RWPE2 (cell line): ENCODE measurements around the gene CBR4.

Experiments used
- ATAC-seq: fragments of 200-7000 bp; cut with Tn5 transposase; 3 replicates; pipeline ENCODE4 v1.9.1; 2021; ENCODE audit warnings: low read depth
- DNase-seq: peaks from one replicate; pipeline ENCODE4 v3.0.0-alpha.2; 2020; ENCODE audit warnings: low spot score
- H3K27ac ChIP-seq: fragments of 450-650 bp; 2 replicates; pipeline ENCODE4 v1.5.1; 2017; ENCODE audit warnings: mild to moderate bottlenecking; ENCODE audit not compliant: poor library complexity, severe bottlenecking
- H3K27me3 ChIP-seq: fragments of 250-450 bp; sonication (Bioruptor Pico); 2 replicates; pipeline ENCODE4 v1.5.1; 2021; ENCODE audit warnings: mild to moderate bottlenecking, moderate library complexity; ENCODE audit not compliant: insufficient read depth, poor library complexity, severe bottlenecking
- H3K36me3 ChIP-seq: fragments of 250-450 bp; sonication (Bioruptor Pico); 2 replicates; pipeline ENCODE4 v1.5.1; 2020; ENCODE audit warnings: low read depth, mild to moderate bottlenecking, moderate library complexity
- H3K4me1 ChIP-seq: fragments of 250-450 bp; sonication (Bioruptor Pico); 2 replicates; pipeline ENCODE4 v1.5.1; 2021; ENCODE audit warnings: mild to moderate bottlenecking, moderate library complexity; ENCODE audit not compliant: insufficient read depth, poor library complexity, severe bottlenecking
- H3K4me3 ChIP-seq: fragments of 250-450 bp; sonication (Bioruptor Pico); 2 replicates; pipeline ENCODE4 v1.5.1; 2021; ENCODE audit warnings: mild to moderate bottlenecking, moderate library complexity; ENCODE audit not compliant: severe bottlenecking
- H3K9me3 ChIP-seq: fragments of 250-450 bp; sonication (Bioruptor Pico); 2 replicates; pipeline ENCODE4 v1.5.1; 2021; ENCODE audit warnings: mild to moderate bottlenecking, moderate library complexity; ENCODE audit not compliant: severe bottlenecking
- TF ChIP-seq, protein P1 (sequence below): fragments of 450-650 bp; IDR thresholded peaks from one replicate; pipeline ENCODE4 v1.5.1; 2017; ENCODE audit warnings: mild to moderate bottlenecking, moderate library complexity; ENCODE audit not compliant: poor library complexity, severe bottlenecking

The CBR4 gene

GRCh38 chr4:169033660-169034059, 23.6 kb upstream of the CBR4 start:
- no peak overlapping the region for H3K4me3 ChIP-seq
- no peaks in the 10 kb centered on the region; the same call in 1 of the 2 replicates for H3K36me3 ChIP-seq
- H3K9me3 ChIP-seq, result no peaks in the 10 kb centered on the region
- TF ChIP-seq, protein P1, sequence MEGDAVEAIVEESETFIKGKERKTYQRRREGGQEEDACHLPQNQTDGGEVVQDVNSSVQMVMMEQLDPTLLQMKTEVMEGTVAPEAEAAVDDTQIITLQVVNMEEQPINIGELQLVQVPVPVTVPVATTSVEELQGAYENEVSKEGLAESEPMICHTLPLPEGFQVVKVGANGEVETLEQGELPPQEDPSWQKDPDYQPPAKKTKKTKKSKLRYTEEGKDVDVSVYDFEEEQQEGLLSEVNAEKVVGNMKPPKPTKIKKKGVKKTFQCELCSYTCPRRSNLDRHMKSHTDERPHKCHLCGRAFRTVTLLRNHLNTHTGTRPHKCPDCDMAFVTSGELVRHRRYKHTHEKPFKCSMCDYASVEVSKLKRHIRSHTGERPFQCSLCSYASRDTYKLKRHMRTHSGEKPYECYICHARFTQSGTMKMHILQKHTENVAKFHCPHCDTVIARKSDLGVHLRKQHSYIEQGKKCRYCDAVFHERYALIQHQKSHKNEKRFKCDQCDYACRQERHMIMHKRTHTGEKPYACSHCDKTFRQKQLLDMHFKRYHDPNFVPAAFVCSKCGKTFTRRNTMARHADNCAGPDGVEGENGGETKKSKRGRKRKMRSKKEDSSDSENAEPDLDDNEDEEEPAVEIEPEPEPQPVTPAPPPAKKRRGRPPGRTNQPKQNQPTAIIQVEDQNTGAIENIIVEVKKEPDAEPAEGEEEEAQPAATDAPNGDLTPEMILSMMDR, result no peak
- DNase-seq (peak; percentile 74), ATAC-seq (peak; percentile 96)
- no peak overlapping the region for H3K27ac ChIP-seq
- H3K4me1 ChIP-seq, result peaks cover 13% of the 10 kb centered on the region
- no peaks in the 10 kb centered on the region for H3K27me3 ChIP-seq

GRCh38 chr4:169032883-169033645, 23.0 kb upstream of the CBR4 start:
- TF ChIP-seq, protein P1, result no peak
- H3K4me3 ChIP-seq, result no peak overlapping the region
- H3K36me3 ChIP-seq, result no peaks in the 10 kb centered on the region; the same call in 1 of the 2 replicates
- no peak overlapping the region for H3K27ac ChIP-seq
- H3K4me1 ChIP-seq, result peaks cover 13% of the 10 kb centered on the region
- DNase-seq, result no peak
- no peaks in the 10 kb centered on the region for H3K27me3 ChIP-seq
- ATAC-seq, result no peak
- H3K9me3 ChIP-seq, result no peaks in the 10 kb centered on the region

DNA sequence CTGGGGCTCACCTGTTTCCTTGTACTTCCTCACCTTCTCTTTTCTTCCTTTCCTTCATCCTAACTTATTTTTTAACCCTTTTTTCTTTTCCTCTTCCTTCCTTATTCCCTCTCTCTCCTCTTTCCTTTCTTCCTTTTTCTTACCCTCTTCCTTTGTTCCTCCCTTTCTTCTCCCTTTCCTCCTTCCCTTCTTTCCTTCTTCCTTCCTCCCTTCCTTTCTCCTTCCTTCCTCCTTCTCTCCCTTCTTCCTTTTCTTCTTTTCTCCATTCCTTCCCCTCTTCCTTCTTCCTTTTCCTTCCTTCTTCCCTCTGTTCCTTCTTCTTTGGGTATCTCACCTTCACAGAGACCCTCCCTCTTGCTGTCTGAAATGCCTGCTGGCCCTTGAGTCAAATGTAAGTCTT, 22.1 kb upstream of the CBR4 start:
- TF ChIP-seq, protein P1, result no peak

GRCh38 chr4:169031392-169031791, 21.3 kb upstream of the CBR4 start:
- ATAC-seq, result no peak
- no peak for DNase-seq
- H3K4me3 ChIP-seq, result no peak overlapping the region
- no peak overlapping the region for H3K27ac ChIP-seq
- TF ChIP-seq, protein P1, result no peak
- no peaks in the 10 kb centered on the region for H3K27me3 ChIP-seq
- peaks cover 13% of the 10 kb centered on the region for H3K4me1 ChIP-seq
- no peaks in the 10 kb centered on the region for H3K9me3 ChIP-seq
- no peaks in the 10 kb centered on the region; the same call in 1 of the 2 replicates for H3K36me3 ChIP-seq

More for the DNA sequence above, 22.1 kb upstream of the CBR4 start:
- Histone ChIP-seq H3K36me3 (no peaks in the 10 kb centered on the region; the same call in 1 of the 2 replicates), H3K9me3 (no peaks in the 10 kb centered on the region), H3K27me3 (no peaks in the 10 kb centered on the region), H3K4me3 (no peak overlapping the region), H3K4me1 (peaks cover 13% of the 10 kb centered on the region), H3K27ac (no peak overlapping the region)
- DNase-seq (no peak), ATAC-seq (no peak)

- Histone ChIP-seq H3K27ac (peak overlapping the region; percentile 16), H3K9me3 (no peaks in the 10 kb centered on the region), H3K4me1 (peaks cover 13% of the 10 kb centered on the region), H3K27me3 (no peaks in the 10 kb centered on the region), H3K36me3 (no peaks in the 10 kb centered on the region; the same call in 1 of the 2 replicates), H3K4me3 (no peak overlapping the region)
- no peak for ATAC-seq
- no peak for DNase-seq
- TF ChIP-seq, protein P1, result no peak
These were observed 20.5 kb upstream of the CBR4 start for GRCh38 chr4:169030562-169030982.
